Mesendoderm (in vitro differentiated cells): ENCODE measurements around the gene ALDH1L2.

Experiments used
- DNase-seq: peaks from one replicate; pipeline ENCODE4 v3.0.0; 2013
- H2AK5ac ChIP-seq: 2 replicates; pipeline ENCODE4 v1.6.1; 2013; ENCODE audit warnings: low read length, inconsistent platforms
- H2BK120ac ChIP-seq: 2 replicates; pipeline ENCODE4 v1.6.1; 2013; ENCODE audit warnings: low read depth, mild to moderate bottlenecking, low read length, moderate library complexity, mixed read lengths
- H2BK15ac ChIP-seq: replicated peaks from 2 replicates; pipeline ENCODE4 v1.6.1; 2013; ENCODE audit warnings: low read depth, mild to moderate bottlenecking, moderate library complexity
- H2BK5ac ChIP-seq: 2 replicates; pipeline ENCODE4 v1.6.1; 2013; ENCODE audit warnings: low read length, inconsistent platforms
- H3K18ac ChIP-seq: 2 replicates; pipeline ENCODE4 v1.6.1; 2013; ENCODE audit warnings: mild to moderate bottlenecking, low read length, mixed read lengths
- H3K23ac ChIP-seq: one replicate; pipeline ENCODE4 v1.6.1; 2013; ENCODE audit warnings: low read length
- H3K27ac ChIP-seq: 2 replicates; pipeline ENCODE4 v1.5.1; 2013; ENCODE audit warnings: low read depth, mild to moderate bottlenecking, inconsistent platforms, low read length, moderate library complexity
- H3K27me3 ChIP-seq: 2 replicates; pipeline ENCODE4 v1.6.1; 2013; ENCODE audit warnings: low read length, control low read depth, mild to moderate bottlenecking, inconsistent platforms; ENCODE audit not compliant: insufficient read depth, poor library complexity
- H3K36me3 ChIP-seq: 2 replicates; pipeline ENCODE4 v1.6.1; 2013; ENCODE audit warnings: low read length, inconsistent platforms; ENCODE audit not compliant: control insufficient read depth, insufficient read depth
- H3K4ac ChIP-seq: one replicate; pipeline ENCODE4 v1.6.1; 2013; ENCODE audit warnings: low read depth, mild to moderate bottlenecking, low read length, moderate library complexity
- H3K4me1 ChIP-seq: 2 replicates; pipeline ENCODE4 v1.6.1; 2013; ENCODE audit warnings: low read depth, low read length, inconsistent platforms; ENCODE audit not compliant: control insufficient read depth
- H3K4me2 ChIP-seq: 2 replicates; pipeline ENCODE4 v1.6.1; 2013; ENCODE audit warnings: low read length
- H3K4me3 ChIP-seq: 2 replicates; pipeline ENCODE4 v1.5.1; 2013; ENCODE audit warnings: mild to moderate bottlenecking, low read length
- H3K56ac ChIP-seq: one replicate; pipeline ENCODE4 v1.6.1; 2013; ENCODE audit warnings: low read length
- H3K79me1 ChIP-seq: 2 replicates; pipeline ENCODE4 v1.6.1; 2013; ENCODE audit warnings: low read length, inconsistent platforms
- H3K79me2 ChIP-seq: 2 replicates; pipeline ENCODE4 v1.6.1; 2013; ENCODE audit warnings: mild to moderate bottlenecking, low read length; ENCODE audit not compliant: control insufficient read depth, insufficient read depth
- H3K9ac ChIP-seq: 2 replicates; pipeline ENCODE4 v1.6.1; 2013; ENCODE audit warnings: low read length, inconsistent platforms
- H4K5ac ChIP-seq: one replicate; pipeline ENCODE4 v1.6.1; 2013; ENCODE audit warnings: low read length
- H4K8ac ChIP-seq: one replicate; pipeline ENCODE4 v1.6.1; 2013; ENCODE audit warnings: low read depth, mild to moderate bottlenecking, control low read depth, low read length, moderate library complexity
- WGBS: extraction: QIAGEN DNeasy Blood & Tissue Kit; methylation state at CpG from one replicate; pipeline ENCODE4 v1.1.7; 2013; ENCODE audit warnings: low lambda C conversion rate, missing lambda C conversion rate; ENCODE audit not compliant: insufficient coverage; ENCODE audit errors: extremely low coverage; 5-methylcytosine and 5-hydroxymethylcytosine counted together

The ALDH1L2 gene

DNA sequence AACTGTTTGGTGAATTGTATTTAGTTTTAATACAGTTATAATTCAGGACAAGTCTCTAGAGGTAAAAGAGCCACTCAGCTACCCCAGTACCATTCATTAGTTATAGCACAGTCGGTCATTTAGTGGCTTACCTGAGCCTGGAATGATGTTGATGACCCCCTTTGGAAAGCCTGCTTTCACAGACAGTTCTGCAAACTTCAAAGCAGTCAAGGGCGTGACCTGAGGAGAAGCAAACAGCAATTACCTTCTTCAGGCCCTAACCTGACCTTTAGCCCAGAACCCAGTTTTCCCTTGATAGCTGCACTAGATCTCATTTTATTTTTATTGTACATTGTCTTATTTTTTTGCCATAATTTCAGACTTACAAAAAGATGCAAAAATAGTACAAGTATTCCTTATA is 43.8 kb downstream of the ALDH1L2 start:
- Histone ChIP-seq H3K79me2 (no peaks in the 10 kb centered on the region), H3K27ac (no peak overlapping the region), H3K23ac (no peak overlapping the region), H3K4me1 (no peaks in the 10 kb centered on the region), H2BK120ac (no peak overlapping the region), H4K8ac (no peak overlapping the region), H4K5ac (no peak overlapping the region), H3K4me3 (no peak overlapping the region), H2AK5ac (no peak overlapping the region), H3K79me1 (no peaks in the 10 kb centered on the region), H3K36me3 (no peaks in the 10 kb centered on the region), H2BK5ac (no peak overlapping the region), H2BK15ac (no peak overlapping the region), H3K4ac (no peak overlapping the region), H3K27me3 (no peaks in the 10 kb centered on the region), H3K9ac (no peak overlapping the region), H3K4me2 (no peak overlapping the region), H3K56ac (no peak overlapping the region), H3K18ac (no peak overlapping the region)
- DNase-seq, result no peak
- no CpG with 5 or more reads among the region's 2 CpGs for WGBS

DNA sequence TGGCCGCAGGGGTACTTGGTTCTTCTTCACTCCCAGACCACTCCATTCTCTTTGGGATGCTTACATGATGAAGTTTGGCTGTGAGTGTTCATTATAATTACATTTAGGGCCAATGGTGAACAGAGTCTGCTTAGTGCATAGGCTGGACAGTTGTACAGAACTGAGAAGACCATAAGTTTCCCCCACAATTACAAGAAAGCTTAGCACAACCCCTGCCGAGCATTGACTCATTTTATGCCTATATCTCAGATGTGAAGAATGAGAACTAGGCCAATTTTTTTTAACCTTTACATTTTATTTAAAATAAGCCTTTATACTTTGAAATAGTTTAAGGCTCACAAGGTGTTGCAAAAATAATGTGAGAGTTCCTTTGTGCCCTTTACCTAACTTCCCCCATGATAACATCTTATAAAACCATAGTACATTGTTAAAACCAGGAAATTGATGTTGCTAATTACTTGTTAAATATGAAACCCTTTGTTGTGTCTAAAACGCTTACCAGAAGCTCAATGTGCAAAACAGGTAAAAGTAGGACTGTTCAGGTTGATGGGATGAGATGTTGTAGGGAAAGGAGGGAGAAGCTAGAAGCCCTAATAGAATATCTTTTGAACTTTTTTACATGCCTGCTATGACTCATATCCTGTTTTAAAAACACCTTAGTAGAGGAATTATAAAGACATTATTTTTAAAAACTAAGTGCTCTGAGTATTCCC is 47.2 kb downstream of the ALDH1L2 start:
- Histone ChIP-seq H3K23ac (no peak overlapping the region), H3K27me3 (no peaks in the 10 kb centered on the region), H3K4ac (no peak overlapping the region), H3K4me3 (no peak overlapping the region), H4K8ac (no peak overlapping the region), H3K36me3 (no peaks in the 10 kb centered on the region), H4K5ac (no peak overlapping the region), H3K79me2 (no peaks in the 10 kb centered on the region), H2BK5ac (no peak overlapping the region), H3K4me1 (no peaks in the 10 kb centered on the region), H3K79me1 (no peaks in the 10 kb centered on the region), H2BK120ac (no peak overlapping the region), H3K27ac (no peak overlapping the region), H3K4me2 (no peak overlapping the region), H2AK5ac (no peak overlapping the region), H3K9ac (no peak overlapping the region), H3K56ac (no peak overlapping the region), H3K18ac (no peak overlapping the region), H2BK15ac (no peak overlapping the region)
- DNase-seq, result no peak
- no CpG with 5 or more reads among the region's 3 CpGs for WGBS

- Histone ChIP-seq H3K18ac (no peak overlapping the region), H3K27me3 (no peaks in the 10 kb centered on the region), H3K56ac (no peak overlapping the region), H4K5ac (no peak overlapping the region), H2BK5ac (no peak overlapping the region), H2BK120ac (no peak overlapping the region), H2BK15ac (no peak overlapping the region), H3K79me1 (no peaks in the 10 kb centered on the region), H3K27ac (no peak overlapping the region), H3K23ac (no peak overlapping the region), H4K8ac (no peak overlapping the region), H3K4me1 (no peaks in the 10 kb centered on the region), H3K9ac (no peak overlapping the region), H3K4me3 (no peak overlapping the region), H3K4me2 (no peak overlapping the region), H3K4ac (no peak overlapping the region), H3K79me2 (no peaks in the 10 kb centered on the region), H2AK5ac (no peak overlapping the region), H3K36me3 (no peaks in the 10 kb centered on the region)
- no peak for DNase-seq
- no CpG with 5 or more reads among the region's 2 CpGs for WGBS
These were observed 50.4 kb downstream of the ALDH1L2 start for GRCh38 chr12:105033851-105034250.

- Histone ChIP-seq H2BK15ac (no peak overlapping the region), H4K8ac (no peak overlapping the region), H3K27ac (no peak overlapping the region), H3K56ac (no peak overlapping the region), H3K36me3 (no peaks in the 10 kb centered on the region), H2BK120ac (no peak overlapping the region), H3K4me1 (no peaks in the 10 kb centered on the region), H3K4me3 (no peak overlapping the region), H4K5ac (no peak overlapping the region), H3K27me3 (no peaks in the 10 kb centered on the region), H3K79me2 (no peaks in the 10 kb centered on the region), H3K4me2 (no peak overlapping the region), H3K4ac (no peak overlapping the region), H2BK5ac (no peak overlapping the region), H3K23ac (no peak overlapping the region), H3K79me1 (no peaks in the 10 kb centered on the region), H2AK5ac (no peak overlapping the region), H3K18ac (no peak overlapping the region), H3K9ac (no peak overlapping the region)
- DNase-seq, result no peak
- WGBS, result no CpG with 5 or more reads among the region's 4 CpGs
These were observed 51.4 kb downstream of the ALDH1L2 start for GRCh38 chr12:105032703-105033357.

DNA sequence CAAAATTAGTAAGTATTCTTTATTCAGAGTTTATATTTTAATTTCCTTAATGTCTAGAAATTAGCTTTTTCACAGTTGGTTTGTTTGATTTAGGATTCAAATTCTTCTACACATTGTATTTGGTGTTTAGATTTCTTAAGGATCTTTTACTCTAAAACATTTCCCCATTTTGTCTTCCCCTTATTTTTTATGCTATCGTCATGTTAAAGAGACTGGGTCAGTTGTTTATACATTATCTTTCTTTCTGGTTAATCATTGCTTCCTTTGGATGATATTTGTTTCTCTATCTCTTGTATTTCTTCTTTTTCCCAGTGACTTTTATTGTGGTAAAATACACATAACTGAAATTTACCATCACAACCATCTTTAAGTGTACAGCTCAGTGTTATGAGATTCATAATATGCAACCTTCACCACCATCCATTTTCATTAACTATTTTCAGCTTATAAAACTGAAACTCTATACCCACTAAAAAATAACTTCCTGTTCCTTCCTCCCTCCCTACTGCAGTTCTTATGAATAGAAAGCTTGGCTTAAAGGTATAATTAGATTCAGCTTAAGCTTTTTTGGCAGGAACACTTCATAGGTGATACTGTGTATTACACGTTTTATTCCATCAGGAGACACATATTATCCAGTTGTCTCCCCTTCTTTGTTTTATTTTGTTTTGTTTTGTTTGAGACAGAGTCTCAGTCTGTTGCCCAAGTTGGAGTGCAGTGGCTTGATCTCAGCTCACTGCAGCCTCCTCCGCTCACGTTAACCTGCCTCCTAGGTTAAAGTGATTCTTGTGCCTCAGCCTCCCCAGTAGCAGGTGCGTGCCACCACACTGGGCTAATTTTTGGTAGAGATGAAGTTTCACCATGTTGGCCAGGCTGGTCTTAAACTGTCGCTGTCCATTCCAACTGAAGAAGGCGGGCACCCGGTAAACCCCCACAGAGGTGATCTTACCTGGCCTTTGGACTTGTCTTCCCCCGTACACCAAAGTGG is 53.1 kb downstream of the ALDH1L2 start:
- Histone ChIP-seq H3K36me3 (no peaks in the 10 kb centered on the region), H3K27me3 (no peaks in the 10 kb centered on the region), H3K4me2 (no peak overlapping the region), H2BK120ac (no peak overlapping the region), H2AK5ac (no peak overlapping the region), H3K18ac (no peak overlapping the region), H3K9ac (no peak overlapping the region), H3K23ac (no peak overlapping the region), H3K4me1 (no peaks in the 10 kb centered on the region), H3K56ac (no peak overlapping the region), H2BK5ac (no peak overlapping the region), H3K4me3 (no peak overlapping the region), H4K8ac (no peak overlapping the region), H3K27ac (no peak overlapping the region), H2BK15ac (no peak overlapping the region), H3K79me2 (no peaks in the 10 kb centered on the region), H4K5ac (no peak overlapping the region), H3K4ac (no peak overlapping the region), H3K79me1 (no peaks in the 10 kb centered on the region)
- whole genome bisulfite sequencing, result no CpG with 5 or more reads among the region's 9 CpGs
- DNase-seq, result no peak
